ENCODE measurements around the gene PITPNM2. TPM values are rescaled to one million over a fixed set of nuclear protein-coding genes. Genes with fewer than 3 reads are reported as not detected.
A peak's percentile ranks its signal among the peaks of the same experiment; 100 is the strongest.

The PITPNM2 gene
- total RNA-seq, 2 experiments from 2014 or later, result 17.7 to 18.3 TPM

DNA sequence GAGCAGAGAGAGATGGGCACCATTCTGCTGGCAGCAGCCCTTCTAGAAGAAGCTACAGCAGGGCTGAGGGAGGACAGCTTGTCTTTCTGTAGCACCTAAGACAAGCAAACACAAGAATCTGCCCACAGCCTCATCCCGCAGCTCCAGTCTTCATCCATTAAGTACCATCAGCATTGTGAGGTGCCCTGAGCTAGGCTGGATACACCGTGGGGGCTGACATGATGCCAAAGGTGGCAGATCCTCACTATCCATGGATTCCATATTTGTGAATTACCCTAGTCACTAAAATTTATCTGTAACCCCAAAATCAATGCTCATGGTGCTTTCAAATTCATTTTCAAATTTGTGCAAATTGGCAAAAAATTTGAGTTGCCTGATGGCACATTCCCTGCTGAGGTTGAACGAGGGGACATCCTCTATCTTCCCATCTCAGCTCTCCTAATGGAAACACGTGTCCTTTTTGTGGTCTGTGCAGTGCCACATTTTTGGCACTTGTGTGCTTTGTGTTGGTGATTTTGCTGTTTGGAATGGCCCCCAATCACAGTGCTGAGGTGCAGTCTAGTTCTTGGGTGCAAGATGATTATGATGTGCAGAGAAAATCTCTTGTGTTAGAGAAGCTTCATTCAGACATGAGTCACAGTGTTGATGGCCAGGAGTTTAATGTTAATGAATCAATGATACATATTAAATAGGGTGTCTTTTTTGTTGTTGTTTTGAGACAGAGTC lies 7.0 kb downstream of the PITPNM2 start:
- peaks cover 4% of the 10 kb centered on the region for H3K27me3 Mint-ChIP-seq (ENCODE audit: low read depth)
- H3K4me1 Mint-ChIP-seq (ENCODE audit: low read depth), result peaks cover 22% of the 10 kb centered on the region
- CTCF ChIA-PET, result interaction anchor here (1.0 to 1.9 kb wide), 2 partner anchors 9 to 59 kb away, joined by 3 to 4 read pairs; no protein-coding TSS in a partner anchor
- no peaks in the 10 kb centered on the region for H3K9me3 Mint-ChIP-seq (ENCODE audit: insufficient read depth)
- H3K4me3 Mint-ChIP-seq, result no peak overlapping the region
- peaks cover 1% of the 10 kb centered on the region for H3K36me3 Mint-ChIP-seq (ENCODE audit: low read depth)
- ATAC-seq (no peak), DNase-seq (no peak)
- H3K27ac Mint-ChIP-seq, result no peak overlapping the region
- POLR2A ChIA-PET, result interaction anchor here (0.7 to 0.9 kb wide), 2 partner anchors 67 to 161 kb away, joined by 3 read pairs; no protein-coding TSS in a partner anchor

DNA sequence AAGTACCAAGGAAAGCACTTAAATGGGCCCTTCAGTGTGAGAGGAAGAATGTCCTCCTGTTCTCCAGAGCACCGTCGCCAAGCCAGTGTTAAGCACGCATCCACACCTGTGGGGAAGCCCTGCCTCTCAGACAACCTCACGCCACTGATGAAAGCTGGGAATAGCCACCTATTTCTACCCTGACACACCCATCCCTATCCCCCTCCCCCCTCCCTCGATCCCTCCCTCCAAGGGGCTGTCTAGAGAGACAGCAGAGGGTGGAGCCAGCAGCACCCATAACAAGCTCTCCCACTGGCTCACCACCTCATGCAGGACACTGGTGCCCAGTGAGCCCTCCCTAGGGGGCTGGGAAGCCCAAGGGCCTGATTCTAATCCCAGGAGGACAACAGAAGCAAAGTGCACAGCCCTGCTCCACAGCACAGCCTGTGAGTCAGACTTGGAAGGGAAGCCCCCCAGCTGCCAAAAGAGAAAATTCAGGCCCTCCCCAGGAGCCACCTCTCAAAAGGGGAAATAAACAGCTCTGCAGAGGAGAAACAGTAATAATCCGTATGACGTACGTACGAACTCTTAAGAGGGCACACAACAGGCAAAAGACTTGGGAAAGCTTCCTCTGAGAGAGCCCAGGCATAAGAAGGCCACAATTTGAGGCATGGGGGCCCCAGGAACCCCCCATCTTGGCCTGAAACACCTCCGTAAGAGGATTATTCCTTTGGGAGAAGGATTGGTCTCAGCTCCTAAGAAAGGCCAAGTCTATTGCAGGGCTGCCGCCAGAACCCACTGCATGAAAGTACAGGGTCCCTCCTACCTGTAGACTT lies 7.8 kb downstream of the PITPNM2 start:
- no peak overlapping the region for H3K4me3 Mint-ChIP-seq
- H3K9me3 Mint-ChIP-seq (ENCODE audit: insufficient read depth), result no peaks in the 10 kb centered on the region
- DNase-seq, result no peak
- ChIA-PET POLR2A (interaction anchor here (0.7 to 1.0 kb wide), 3 partner anchors 9 to 161 kb away, joined by 3 read pairs; no protein-coding TSS in a partner anchor), CTCF (interaction anchor here (1.9 to 2.9 kb wide), 2 partner anchors 8 to 100 kb away, joined by 4 to 10 read pairs; no protein-coding TSS in a partner anchor)
- no peak overlapping the region for H3K27ac Mint-ChIP-seq
- H3K4me1 Mint-ChIP-seq (ENCODE audit: low read depth), result peaks cover 18% of the 10 kb centered on the region
- no peaks in the 10 kb centered on the region for H3K27me3 Mint-ChIP-seq (ENCODE audit: low read depth)
- H3K36me3 Mint-ChIP-seq (ENCODE audit: low read depth), result peaks cover 1% of the 10 kb centered on the region
- ATAC-seq, result no peak

DNA sequence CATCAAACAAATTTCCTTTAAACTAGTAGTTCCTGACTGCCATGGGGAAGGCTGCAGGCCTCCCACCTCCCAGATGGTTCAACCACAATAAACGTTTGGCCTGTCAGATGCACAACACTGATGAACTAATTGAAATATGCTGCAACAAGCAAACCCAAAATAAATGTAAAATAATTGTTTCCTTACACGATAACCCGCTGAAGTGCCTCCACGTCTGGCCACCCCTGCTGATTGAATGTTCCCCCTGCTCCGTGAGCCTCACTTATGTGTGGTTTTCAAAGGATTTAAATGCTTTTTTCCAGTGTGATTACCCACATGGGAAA lies 8.4 kb downstream of the PITPNM2 start:
- no peaks in the 10 kb centered on the region for H3K27me3 Mint-ChIP-seq (ENCODE audit: low read depth)
- ATAC-seq, result no peak
- no peak for DNase-seq
- POLR2A ChIA-PET, result interaction anchor here (1.0 kb wide), 1 partner anchor 9 kb away, joined by 3 read pairs; no protein-coding TSS in a partner anchor
- peaks cover 18% of the 10 kb centered on the region for H3K4me1 Mint-ChIP-seq (ENCODE audit: low read depth)
- CTCF ChIA-PET, result interaction anchor here (2.9 kb wide), 1 partner anchor 99 kb away, joined by 10 read pairs; no protein-coding TSS in a partner anchor
- H3K9me3 Mint-ChIP-seq (ENCODE audit: insufficient read depth), result no peaks in the 10 kb centered on the region
- H3K27ac Mint-ChIP-seq, result no peak overlapping the region
- no peak overlapping the region for H3K4me3 Mint-ChIP-seq
- H3K36me3 Mint-ChIP-seq (ENCODE audit: low read depth), result peaks cover 1% of the 10 kb centered on the region

DNA sequence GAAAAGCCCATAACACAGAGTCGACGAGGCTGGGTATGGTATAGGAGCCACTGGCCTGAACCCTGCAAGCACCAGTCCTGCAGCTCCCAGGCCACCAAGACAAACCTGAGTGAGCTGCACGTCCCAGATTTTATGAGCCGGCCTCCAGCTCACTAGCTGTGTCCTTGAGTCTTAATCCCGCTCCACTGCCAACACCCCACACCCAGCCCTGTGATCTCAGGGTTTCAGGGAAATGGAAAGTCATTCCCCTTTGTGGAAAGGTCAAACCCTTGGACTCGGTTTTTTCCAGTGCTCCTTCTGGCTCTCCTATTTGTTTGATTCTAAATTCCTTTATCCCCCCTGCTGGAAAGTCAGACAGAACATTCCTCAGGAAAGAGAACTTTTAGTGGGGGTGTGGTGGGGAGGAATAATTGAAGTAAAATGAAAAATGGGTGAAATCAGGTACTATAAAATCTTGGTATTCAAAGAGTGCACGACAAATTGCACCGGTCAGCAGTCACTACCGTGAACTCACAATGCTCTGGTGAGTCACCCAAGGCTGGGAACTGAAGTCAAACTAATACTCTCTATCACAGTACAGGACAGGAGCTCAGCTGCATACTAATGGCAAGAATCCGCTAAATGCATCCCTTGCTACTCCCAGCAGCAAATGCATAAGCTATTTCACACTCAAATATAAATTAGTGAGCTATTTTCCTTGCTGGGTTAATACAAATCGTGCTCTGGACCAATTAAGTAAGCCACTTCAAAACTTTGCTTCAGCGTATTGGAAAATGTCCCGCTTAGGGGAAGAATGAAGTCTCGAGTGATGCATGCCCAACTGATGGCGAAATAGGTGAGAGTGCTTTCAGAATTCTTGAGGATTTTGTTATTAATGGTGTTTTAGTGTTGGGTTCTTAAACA lies 9.0 kb downstream of the PITPNM2 start:
- Mint-ChIP-seq H3K4me3 (no peak overlapping the region), H3K27me3 (ENCODE audit: low read depth) (no peaks in the 10 kb centered on the region), H3K27ac (no peak overlapping the region), H3K4me1 (ENCODE audit: low read depth) (peaks cover 17% of the 10 kb centered on the region), H3K9me3 (ENCODE audit: insufficient read depth) (no peaks in the 10 kb centered on the region), H3K36me3 (ENCODE audit: low read depth) (peaks cover 1% of the 10 kb centered on the region)
- no peak for ATAC-seq
- DNase-seq, result no peak
- ChIA-PET CTCF (interaction anchor here (0.8 to 2.9 kb wide), 3 partner anchors 21 to 98 kb away, joined by 3 to 10 read pairs (median 3); no protein-coding TSS in a partner anchor), POLR2A (interaction anchor here (0.6 to 1.0 kb wide), 2 partner anchors 10 to 315 kb away, joined by 3 read pairs; no protein-coding TSS in a partner anchor)

DNA sequence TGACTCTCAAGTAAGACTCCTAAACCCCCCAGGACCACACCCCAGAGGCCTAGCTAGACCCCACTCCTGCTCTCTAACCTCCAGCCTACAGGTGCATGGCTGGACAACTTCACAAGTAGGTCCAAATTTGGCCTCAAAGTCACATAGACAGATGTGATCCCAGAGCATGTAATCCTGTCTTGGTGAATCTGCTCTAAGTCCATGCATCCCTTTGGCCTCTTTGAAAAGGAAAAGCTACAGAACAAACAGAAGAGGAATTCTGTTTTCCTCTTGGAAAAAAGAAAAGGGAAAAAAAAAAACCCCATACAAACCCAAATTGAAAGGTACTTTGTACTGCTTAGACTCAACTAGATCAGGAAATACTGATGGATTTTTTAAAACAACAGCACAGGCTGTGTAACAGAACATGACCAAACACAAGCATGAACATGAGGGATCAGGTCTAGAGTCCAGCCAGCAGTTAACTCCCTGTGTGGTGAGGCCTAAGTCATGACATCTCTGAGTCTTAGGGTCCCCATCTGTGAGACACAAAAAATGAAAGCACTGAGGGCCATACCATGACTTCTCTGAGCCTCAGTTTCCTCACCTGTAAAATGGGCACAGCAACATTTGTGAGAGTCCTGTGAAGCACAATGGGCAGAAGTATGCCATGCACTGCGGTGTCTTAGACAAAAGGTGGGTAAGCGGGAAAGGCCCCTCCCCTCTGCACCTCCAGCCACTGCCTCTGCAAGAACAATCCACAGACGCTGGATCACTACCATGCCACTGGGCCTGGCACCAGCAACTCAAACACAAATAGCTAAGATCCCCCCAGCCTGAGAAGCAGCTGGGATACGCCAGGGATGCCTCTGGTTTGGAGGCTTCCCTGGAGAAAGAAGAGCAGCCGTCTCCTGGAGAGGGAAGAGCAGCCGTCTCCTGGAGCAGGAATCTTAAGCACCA lies 9.9 kb downstream of the PITPNM2 start:
- H3K4me3 Mint-ChIP-seq, result no peak overlapping the region
- peaks cover 1% of the 10 kb centered on the region for H3K36me3 Mint-ChIP-seq (ENCODE audit: low read depth)
- no peak overlapping the region for H3K27ac Mint-ChIP-seq
- H3K27me3 Mint-ChIP-seq (ENCODE audit: low read depth), result no peaks in the 10 kb centered on the region
- H3K4me1 Mint-ChIP-seq (ENCODE audit: low read depth), result peaks cover 15% of the 10 kb centered on the region
- ATAC-seq, result no peak
- no peak for DNase-seq
- POLR2A ChIA-PET, result interaction anchor here (0.5 to 0.6 kb wide), 2 partner anchors 24 to 316 kb away, joined by 3 read pairs; no protein-coding TSS in a partner anchor
- H3K9me3 Mint-ChIP-seq (ENCODE audit: insufficient read depth), result no peaks in the 10 kb centered on the region
- CTCF ChIA-PET, result interaction anchor here (0.8 to 2.9 kb wide), 4 partner anchors 9 to 97 kb away, joined by 3 to 10 read pairs (median 3); no protein-coding TSS in a partner anchor

DNA sequence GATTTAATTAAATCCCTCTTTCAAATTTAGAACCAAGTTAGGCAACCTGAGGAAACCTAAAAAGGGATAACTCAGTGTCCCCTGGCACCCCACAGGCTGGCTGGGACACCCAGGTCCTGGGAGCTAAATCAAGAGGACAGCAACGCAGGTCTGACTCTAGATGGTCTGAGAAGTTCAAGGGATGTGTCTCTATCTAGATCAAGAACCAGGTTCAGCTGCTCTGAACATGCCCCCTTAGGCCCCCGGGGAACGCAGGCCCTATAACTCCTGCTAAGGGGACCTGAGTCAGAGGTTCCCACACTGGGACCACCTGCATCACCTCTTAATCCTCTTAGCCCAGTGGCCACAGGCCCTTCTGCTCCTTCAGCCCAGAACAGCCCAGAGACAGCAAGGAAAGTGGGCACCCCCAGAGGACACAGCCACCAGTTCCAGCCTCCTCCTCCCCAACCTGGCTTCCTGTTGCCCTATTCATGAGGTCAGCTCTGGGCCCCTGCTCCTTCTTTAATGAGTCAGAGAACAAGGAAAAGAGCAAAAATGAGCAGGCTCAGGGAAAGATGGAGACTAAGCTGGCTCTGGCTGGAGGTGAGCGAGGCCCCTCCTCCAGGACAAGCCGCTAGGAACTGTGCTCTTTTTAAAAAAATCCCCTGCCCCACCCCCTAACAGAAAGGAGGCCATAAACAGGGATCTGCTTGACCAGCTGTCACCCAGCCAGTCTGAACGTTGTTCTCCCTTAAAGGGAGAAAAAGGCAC lies 10.8 kb downstream of the PITPNM2 start:
- H3K27me3 Mint-ChIP-seq (ENCODE audit: low read depth), result no peaks in the 10 kb centered on the region
- peak overlapping the region; percentile 14 for H3K27ac Mint-ChIP-seq
- H3K36me3 Mint-ChIP-seq (ENCODE audit: low read depth), result peaks cover 3% of the 10 kb centered on the region
- DNase-seq (no peak), ATAC-seq (peak; percentile 42)
- no peaks in the 10 kb centered on the region for H3K9me3 Mint-ChIP-seq (ENCODE audit: insufficient read depth)
- ChIA-PET CTCF (interaction anchor here (1.1 to 2.9 kb wide), 4 partner anchors 9 to 97 kb away, joined by 3 to 10 read pairs (median 4); no protein-coding TSS in a partner anchor), POLR2A (interaction anchor here (0.5 kb wide), 1 partner anchor 23 kb away, joined by 3 read pairs; no protein-coding TSS in a partner anchor)
- H3K4me1 Mint-ChIP-seq (ENCODE audit: low read depth), result peaks cover 17% of the 10 kb centered on the region
- no peak overlapping the region for H3K4me3 Mint-ChIP-seq

DNA sequence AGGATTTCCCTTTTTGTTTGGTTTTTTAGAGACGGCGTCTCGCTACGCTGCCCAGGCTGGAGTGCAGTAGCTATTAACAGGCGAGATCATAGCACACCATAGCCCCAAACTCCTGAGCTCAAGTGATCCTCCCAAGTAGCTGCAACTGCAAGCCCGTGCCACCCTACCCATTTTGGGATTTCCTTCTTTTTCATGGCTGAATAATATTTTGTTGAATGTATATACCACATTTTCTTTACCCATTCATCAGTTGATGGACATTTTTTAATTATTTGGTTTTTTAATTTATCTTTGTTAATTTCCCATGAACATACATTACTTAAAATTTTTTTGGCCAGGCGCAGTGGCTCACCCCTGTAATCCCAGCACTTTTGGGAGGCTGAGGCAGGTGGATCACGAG lies 15.2 kb downstream of the PITPNM2 start:
- no peak overlapping the region for H3K4me3 Mint-ChIP-seq
- POLR2A ChIA-PET, result no interaction called here
- H3K36me3 Mint-ChIP-seq (ENCODE audit: low read depth), result peaks cover 3% of the 10 kb centered on the region

DNA sequence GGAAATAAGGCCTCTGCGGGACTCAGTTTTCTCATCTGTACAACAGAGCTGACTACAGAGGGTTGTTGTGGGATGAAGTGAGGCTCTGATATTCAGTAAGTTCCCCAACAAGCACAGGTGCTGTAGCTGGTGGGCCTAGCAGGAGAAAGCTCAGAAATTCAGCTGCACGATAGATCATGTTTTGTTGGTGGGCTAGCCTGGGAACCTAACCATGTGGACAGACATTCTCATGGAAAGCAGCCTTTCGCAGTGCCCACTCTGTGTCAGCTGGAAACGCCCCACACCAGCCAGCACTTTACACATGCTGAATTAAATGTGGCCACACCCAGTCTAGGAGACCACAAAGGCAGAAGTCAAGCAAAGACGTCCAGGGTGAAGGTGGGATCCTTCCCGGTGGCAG lies 16.1 kb downstream of the PITPNM2 start:
- ATAC-seq (no peak), DNase-seq (no peak)
- Mint-ChIP-seq H3K4me3 (no peak overlapping the region), H3K4me1 (ENCODE audit: low read depth) (peaks cover 35% of the 10 kb centered on the region), H3K27me3 (ENCODE audit: low read depth) (no peaks in the 10 kb centered on the region), H3K9me3 (ENCODE audit: insufficient read depth) (no peaks in the 10 kb centered on the region), H3K27ac (no peak overlapping the region), H3K36me3 (ENCODE audit: low read depth) (peaks cover 3% of the 10 kb centered on the region)
- ChIA-PET CTCF (interaction anchor here (1.1 to 2.1 kb wide), 3 partner anchors 9 to 91 kb away, joined by 4 to 5 read pairs (median 4); no protein-coding TSS in a partner anchor), POLR2A (no interaction called here)

More for the DNA sequence above, 15.2 kb downstream of the PITPNM2 start:
- CTCF ChIA-PET, result interaction anchor here (1.1 to 1.5 kb wide), 2 partner anchors 8 to 92 kb away, joined by 4 read pairs; no protein-coding TSS in a partner anchor
- Mint-ChIP-seq H3K27me3 (ENCODE audit: low read depth) (no peaks in the 10 kb centered on the region), H3K9me3 (ENCODE audit: insufficient read depth) (no peaks in the 10 kb centered on the region), H3K27ac (no peak overlapping the region), H3K4me1 (ENCODE audit: low read depth) (peaks cover 40% of the 10 kb centered on the region)
- no peak for ATAC-seq
- no peak for DNase-seq

DNA sequence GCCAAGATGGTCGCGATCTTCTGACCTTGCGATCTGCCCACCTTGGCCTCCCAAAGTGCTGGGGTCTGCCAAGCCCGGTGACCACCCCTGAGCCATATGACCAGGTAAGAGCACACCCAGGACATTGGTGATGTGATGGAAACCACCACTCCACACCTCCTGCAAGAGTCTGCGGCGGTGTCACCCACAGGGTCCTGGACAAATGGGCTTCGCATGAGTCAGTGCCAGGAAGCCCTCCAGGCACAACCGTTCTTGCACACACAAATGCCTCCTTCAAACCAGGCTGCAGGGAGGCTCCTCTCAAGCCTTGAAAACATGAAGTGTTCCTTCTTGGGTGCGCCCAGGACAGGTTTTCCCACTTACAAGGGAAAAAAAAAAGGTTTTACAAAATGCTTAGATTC lies 16.6 kb downstream of the PITPNM2 start:
- Mint-ChIP-seq H3K27me3 (ENCODE audit: low read depth) (no peaks in the 10 kb centered on the region), H3K4me1 (ENCODE audit: low read depth) (peaks cover 30% of the 10 kb centered on the region), H3K27ac (no peak overlapping the region), H3K4me3 (no peak overlapping the region), H3K36me3 (ENCODE audit: low read depth) (peaks cover 3% of the 10 kb centered on the region), H3K9me3 (ENCODE audit: insufficient read depth) (no peaks in the 10 kb centered on the region)
- ChIA-PET POLR2A (no interaction called here), CTCF (interaction anchor here (1.5 to 2.1 kb wide), 2 partner anchors 14 to 90 kb away, joined by 4 to 5 read pairs; no protein-coding TSS in a partner anchor)
- DNase-seq (no peak), ATAC-seq (no peak)

All from activated CD8-positive, alpha-beta T cell treated with anti-CD3 and anti-CD28 coated beads, Interleukin-2, amount 10 ng/mL, durations not matched to agents 7 days and 5 days (primary cell).